Right ventricle myocardium superior (tissue), 1 donor: ENCODE data around the gene SYT12. TPM values are rescaled to one million over a fixed set of nuclear protein-coding genes. Genes with fewer than 3 reads are reported as not detected.

Experiments
- ATAC-seq: fragments of 200-7000 bp; cut with Tn5 transposase; one replicate; pipeline ENCODE4 v1.9.1; 2020; ENCODE audit warnings: mild to moderate bottlenecking; ENCODE audit not compliant: poor library complexity
- DNase-seq: peaks from one replicate; pipeline ENCODE4 v3.0.0-alpha.2; 2020
- intact Hi-C: fragments of 100-400 bp; cut with DNase I; formaldehyde crosslinking; loops from one replicate; pipeline ENCODE4 v1.11.2; 2022
- total RNA-seq: library from RNA; stranded (reverse); fragmentation: NEBNext Ultra II Directional; extraction: Animal tissue kit (Norgen Biotek cat#: 25700); gene quantifications from one replicate; pipeline ENCODE4 v1.2.1, GENCODE V29; 2021
- donor health status: DM: no; HTN: yes; CAD: no; lungs with severe emphysema.

The SYT12 gene
- total RNA-seq, 1 donor from 2014 or later = 0.13 TPM

DNA sequence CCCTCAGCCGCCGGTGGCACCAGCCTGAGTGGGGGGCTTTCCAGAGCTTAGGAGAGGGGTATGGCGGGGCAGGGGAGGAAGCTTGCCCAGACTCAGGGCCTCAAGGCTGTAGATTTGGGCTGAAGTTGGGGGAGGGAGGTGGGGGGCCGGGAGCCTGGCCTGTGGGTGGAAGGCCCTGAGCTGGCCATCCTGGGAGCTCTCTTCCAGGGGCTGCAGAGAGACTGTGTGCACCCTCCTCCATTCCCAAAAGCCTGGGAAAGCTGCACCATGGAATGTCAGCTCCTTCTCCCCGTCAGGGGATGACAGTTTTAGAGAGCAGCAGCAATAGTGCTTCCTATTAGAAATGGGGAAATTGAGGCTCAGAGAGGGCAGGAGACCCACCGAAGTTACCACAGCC lies 1.0 kb downstream of the SYT12 start:
- ATAC-seq (no peak), DNase-seq (no peak)
- intact Hi-C loops = no loop called here

DNA sequence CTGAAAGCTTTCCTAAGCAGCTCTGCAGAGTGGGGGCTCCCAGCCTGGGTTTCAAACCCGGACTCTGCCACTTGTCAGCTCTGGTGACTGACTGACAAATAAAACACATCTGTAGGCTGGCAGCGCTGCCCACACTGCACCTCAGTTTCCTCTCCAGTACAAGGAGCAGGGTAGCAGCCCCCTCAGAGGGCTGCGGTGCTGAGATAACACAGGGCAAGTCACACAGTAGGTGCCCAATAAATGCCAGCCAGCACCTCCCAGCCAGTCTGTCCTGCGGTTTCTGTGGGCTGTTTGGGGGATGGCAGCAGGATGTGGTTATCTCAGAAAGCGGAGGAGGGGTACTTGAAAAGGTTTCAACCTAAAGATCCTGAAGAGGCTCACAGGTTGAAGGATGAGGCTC lies 1.5 kb downstream of the SYT12 start:
- DNase-seq (no peak), ATAC-seq (no peak)
- intact Hi-C loops = no loop called here

DNA sequence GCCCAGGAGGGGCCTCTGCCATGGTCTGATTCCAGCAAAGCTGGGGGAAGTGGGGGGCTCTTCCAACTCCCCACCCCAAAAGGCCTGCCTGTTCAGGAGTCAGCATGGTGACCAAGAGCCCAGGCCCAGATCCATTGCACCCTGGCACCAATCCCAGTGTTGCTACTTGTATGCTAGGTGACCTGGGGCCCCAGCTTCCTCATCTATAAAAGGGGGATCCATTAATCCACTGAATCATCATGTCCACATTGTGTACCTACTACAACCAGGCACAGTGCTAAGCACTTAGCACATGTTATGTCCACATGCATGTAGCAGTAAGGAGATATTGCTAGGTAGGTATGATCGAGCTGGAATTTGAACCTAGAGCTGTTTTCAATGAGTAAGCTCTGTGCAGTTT lies 2.0 kb downstream of the SYT12 start:
- ATAC-seq (no peak), DNase-seq (no peak)
- intact Hi-C loops = no loop called here

DNA sequence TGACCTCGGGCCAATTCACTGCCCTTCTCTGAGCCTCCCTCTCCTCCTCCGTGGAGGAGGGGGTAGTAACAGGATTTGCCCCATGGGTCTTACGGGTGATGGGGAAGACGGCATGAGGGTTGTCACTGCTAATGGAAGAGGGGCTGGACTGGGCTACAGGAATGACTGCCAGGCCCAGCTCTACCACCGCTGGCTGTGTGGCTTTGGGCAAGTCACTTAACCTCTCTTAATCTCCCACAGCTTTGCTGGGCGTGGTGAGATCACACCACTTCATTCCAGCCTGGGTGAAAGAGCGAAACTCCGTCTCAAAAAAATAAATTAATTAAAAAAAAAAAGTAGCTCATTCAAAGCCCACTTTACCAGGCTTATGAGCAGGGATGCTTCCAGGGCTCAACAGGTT lies 2.8 kb downstream of the SYT12 start:
- intact Hi-C loops = no loop called here
- DNase-seq = no peak
- ATAC-seq = no peak

DNA sequence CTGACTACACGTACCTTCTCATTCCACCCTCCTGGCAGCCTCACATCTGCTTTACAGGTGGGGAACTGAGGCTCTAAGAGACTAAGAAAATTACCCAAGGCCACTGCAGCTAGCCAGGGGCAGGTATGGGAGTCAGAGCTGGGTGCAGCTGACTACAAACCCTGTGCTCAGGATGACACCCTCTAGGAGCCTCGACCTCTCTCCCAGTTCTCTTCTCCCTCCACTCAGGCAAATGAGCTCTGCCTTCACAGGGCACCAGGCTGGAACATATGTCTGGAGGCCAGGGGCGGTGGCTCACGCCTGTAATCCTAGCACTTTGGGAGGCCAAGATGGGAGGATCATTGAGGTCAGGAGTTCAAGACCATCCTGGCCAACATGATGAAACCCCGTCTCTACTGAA lies 4.0 kb downstream of the SYT12 start:
- intact Hi-C loops = no loop called here
- ATAC-seq (no peak), DNase-seq (no peak)

DNA sequence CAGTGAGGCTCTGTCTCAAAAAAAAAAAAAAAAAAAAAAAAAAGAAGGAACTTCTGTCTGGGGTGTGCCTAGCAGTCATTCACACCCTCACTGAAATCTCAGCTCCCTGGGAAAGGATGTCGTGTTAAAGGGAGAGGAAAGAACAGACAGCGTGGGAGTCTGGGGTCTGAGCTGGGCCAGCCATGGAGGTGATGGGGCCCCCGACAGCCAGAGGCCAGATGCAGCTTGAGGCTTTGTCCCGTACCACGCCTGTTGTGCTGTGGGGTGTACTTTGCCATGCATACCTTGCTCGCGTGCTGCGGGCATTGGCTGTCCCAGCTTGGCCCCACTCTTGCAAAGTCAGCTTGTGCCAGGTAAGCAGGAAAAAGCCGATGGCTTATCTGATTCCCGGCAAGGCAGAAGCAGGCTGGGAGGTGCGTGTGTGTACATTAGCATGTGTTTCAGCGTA lies 4.6 kb downstream of the SYT12 start:
- no peak for ATAC-seq
- intact Hi-C loops = no loop called here

DNA sequence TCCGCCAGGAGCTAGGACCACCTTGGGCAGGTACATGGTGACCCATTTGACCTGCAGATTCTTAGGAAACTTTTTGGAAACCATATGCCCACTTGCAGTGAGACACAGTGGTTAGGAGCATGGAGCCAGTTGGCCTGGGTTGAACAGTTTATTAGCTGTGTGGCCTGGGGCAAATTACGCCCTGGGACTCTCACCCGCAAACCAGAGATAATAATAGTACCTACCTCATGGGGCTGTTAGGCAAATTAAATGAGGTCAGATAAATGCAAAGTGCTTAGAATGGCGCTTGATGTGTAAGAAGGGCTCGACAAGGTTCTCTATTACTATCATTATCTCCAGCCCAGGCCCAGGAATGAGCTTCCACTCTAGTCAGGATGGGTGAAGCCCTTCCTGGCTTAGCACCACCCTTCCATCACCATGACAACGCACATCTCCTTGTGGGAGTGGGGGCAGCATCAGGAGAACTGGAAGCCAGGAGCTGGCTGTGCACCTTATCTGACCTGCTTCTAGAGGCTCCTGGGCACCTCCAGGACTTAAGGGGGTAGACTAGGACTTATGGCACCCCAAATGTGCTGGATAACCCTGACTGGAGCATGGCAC lies 5.1 kb downstream of the SYT12 start:
- no peak for ATAC-seq
- intact Hi-C loops = no loop called here
- no peak for DNase-seq

More for the DNA sequence above, 4.6 kb downstream of the SYT12 start:
- DNase-seq = no peak

DNA sequence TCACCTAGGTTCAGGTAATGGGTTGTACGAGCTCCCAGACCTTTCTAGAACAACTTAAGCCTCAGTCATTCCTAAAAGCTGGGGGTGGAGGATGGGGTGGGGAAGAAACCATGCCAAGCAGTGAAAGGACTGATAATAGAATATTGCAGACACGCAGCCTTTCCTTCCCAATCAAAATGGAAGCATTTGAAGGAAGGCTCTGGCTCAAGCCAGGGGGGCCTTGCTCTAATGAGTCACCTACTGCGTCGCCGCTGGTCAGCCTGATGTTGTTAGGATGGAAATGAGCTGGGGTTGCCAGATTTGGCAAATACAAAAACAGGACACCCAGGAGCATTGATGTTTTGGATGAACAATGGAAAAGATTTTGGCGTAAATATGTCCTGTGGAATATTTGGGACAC lies 6.2 kb downstream of the SYT12 start:
- ATAC-seq (no peak), DNase-seq (no peak)
- intact Hi-C loops = no loop called here

DNA sequence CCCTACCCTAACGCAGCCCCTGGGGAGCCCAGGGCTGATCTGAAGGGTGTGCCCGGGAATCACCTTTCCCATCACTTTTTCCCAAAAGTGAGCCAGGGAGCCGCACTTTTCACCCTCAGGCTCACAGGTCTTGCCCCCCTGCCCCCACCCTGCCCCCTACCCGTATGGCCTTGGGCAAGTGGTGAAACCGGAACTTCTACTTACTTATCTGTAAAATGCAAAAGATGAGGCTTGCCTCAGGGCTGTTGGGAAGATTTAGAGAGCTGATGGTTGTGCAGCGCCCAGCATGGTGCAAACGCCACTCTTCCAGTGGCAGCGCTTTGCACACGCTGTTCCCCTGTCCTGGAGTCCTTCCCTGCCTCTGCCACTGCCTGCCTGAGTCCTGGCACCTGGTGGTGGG lies 8.0 kb downstream of the SYT12 start:
- intact Hi-C loops = no loop called here
- ATAC-seq (no peak), DNase-seq (no peak)

DNA sequence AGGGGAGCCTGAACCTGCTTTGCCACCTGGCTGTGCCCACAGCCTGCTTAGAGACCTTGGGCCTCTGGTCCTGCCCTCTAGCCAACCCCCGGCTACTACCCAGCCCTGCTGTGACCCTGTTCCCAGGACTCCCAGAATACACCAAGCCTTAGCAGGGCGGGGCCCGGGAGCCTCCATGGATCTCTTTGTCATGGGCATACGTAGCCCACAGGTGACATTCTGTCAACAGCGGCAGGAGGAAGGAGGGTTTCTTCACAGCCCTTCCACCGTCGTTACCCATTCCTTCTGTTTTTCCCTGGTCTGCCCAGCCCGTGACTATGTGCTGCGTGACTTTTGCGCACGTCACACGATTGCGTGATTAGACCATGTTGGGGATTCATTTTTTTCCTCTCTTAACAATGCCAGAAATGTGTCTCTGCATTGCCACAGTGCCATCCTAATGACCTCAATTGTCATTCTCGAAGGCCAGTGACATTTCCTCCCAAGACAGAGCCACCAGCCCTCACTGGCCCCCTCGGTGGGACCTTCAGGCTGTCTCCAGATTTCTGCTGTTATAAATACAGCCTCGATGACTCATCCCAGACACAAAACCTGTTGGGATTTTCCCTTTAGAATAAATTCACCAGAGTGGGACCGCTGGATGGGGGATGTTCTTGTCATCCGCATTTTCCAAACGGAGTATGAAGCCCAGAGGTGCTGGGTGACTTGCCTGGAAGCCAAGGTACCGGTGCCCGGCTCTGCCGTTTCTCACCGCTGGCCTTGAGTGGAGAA lies 9.0 kb downstream of the SYT12 start:
- intact Hi-C loops = no loop called here
- no peak for ATAC-seq

DNA sequence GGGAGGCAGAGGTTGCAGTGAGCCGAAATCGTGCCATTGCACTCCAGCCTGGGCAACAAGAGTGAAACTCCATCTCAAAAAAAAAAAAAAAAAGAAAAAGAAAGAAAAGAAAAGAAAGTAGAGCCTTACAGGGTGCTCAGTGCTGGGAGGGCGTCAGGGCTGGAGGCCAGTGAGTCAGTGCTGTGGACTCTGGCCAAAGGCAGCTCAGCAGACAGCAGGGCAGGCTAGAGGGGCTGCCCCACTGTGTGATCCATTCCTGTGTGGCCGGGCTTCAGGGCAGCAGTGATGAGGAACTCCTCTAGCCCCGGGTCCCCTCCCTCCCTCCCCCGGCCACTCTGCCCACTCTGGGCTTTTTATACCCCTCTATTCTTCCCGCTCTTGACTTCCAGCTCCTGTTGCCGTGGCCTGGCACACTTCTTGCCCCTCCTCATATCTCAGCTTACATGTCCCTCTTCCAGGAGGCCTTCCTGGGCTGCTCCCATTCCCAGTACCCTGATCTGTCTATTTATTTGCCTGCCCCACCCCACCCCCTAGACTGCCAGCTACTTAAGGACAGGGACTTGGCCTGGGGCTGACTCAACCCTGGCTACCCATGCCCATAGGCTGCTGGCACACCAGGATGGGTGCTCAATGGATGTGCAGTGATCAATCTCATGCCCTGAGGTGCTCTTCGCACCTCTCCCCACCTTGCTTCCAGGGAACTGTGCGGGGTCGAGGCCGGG lies 10.1 kb downstream of the SYT12 start:
- intact Hi-C loops = no loop called here
- no peak for ATAC-seq
- no peak for DNase-seq

More for the DNA sequence above, 9.0 kb downstream of the SYT12 start:
- no peak for DNase-seq

DNA sequence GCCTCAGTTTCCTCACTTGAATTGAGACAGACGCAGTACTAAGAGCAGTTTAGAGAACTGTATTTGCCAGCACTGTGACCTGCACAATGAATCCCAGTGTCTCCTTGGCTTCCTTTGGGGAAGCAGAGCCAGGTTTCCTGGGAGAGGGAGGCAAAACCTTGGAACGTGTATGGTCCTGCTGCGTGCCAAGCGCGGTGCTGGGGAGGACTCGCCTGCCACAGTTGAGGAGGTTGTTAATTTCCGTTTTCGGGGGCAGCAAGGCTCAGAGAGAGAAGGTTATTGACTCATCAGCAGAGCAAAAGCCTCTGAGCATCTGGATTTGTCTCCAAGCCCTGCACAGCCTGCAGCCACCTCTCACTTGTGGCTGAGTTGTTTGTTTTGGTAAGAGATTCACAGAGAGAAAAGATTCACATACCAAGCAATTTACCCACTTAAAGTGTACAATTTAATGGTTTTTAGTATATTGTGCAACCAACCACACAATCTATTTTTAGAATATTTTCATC lies 10.8 kb downstream of the SYT12 start:
- DNase-seq (no peak), ATAC-seq (no peak)
- intact Hi-C loops = no loop called here

DNA sequence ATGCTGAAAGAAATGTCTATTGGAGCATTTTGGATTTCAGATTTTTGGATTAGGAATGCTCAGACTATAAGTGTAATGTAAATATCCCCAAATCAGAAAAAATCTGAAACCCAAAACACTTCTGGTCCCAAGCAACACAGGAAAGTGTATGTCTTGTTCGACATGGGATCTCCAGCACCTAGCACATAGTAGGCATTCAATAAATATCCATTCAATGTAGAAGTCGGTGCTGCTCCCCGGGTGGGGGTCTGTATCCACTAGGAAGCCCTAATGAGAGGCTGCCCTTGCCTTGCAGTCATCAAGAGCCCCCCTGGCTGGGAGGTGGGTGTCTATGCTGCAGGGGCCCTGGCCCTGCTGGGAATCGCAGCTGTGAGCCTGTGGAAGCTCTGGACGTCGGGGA lies 11.4 kb downstream of the SYT12 start:
- ATAC-seq (no peak), DNase-seq (no peak)
- intact Hi-C loops = no loop called here

DNA sequence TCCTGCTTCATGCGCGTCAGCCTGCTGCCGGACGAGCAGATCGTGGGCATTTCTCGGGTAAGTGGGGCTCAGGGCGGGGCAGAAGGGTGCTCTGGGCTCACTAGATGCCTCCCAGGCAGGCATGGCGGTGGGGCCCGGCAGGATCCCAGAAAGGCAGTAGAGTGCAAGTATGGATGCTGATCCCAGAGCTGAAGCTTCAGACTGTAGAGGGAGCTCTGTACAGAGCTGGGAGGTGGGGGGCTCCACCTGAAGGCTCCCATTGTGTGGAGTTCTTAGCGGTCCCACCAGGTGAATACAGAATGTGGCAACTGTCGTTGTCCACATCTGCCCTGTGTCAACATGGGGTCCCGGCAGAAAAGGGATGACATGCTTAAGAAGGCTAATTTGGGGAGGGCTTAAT lies 17.2 kb downstream of the SYT12 start:
- intact Hi-C loops = no loop called here
- DNase-seq (no peak), ATAC-seq (no peak)

DNA sequence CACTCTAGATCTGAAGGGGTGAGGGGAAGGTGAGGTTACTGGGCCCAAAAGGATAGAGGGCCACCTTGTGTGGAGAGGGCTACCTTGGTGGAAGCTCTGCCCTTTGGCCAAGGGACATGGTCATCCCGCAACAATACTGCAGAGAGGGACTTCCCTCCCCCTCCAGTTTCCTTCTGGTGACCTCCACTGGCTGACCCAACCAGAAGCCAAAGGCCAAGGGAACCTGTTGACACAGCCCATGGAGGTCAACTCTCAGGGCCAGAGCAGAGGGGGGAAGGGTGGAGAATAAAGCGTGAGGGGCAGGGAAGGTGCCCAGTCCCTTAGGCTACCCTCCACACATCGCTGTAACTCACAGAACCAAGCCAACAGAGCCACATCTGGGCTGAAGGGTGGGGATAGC lies 18.7 kb downstream of the SYT12 start:
- DNase-seq (no peak), ATAC-seq (no peak)
- intact Hi-C loops = no loop called here

DNA sequence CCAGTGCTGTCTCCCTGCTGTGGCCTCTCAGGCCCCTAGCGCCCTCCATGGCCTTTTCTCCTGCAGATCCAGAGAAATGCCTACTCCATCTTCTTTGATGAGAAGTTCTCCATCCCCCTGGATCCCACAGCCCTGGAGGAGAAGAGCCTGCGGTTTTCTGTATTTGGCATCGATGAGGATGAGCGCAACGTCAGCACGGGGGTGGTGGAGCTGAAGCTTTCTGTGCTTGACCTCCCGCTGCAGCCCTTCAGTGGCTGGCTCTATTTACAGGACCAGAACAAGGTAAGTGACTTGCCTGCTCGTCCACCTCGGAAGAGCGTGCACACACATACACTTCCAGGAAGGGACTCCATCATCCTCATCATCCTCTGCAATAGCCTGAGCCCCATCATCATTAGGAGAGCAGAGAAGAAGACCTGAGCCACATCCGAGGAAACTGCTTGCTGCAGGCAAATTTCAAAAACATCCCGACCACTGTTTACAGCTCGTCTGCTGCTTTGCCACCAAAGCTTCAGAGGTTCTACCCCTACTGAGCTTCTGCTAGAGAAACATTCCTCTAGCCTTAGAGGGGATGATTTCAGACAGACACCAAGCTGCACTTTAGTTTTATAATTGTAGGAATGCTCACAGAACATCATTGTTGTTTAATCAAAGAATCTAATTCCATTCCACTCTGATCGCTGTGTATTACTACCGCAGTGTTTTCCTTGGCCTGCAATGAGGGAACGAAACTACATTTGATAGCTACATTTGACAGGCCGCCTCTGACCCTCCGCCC lies 20.8 kb downstream of the SYT12 start:
- ATAC-seq (no peak), DNase-seq (no peak)

DNA sequence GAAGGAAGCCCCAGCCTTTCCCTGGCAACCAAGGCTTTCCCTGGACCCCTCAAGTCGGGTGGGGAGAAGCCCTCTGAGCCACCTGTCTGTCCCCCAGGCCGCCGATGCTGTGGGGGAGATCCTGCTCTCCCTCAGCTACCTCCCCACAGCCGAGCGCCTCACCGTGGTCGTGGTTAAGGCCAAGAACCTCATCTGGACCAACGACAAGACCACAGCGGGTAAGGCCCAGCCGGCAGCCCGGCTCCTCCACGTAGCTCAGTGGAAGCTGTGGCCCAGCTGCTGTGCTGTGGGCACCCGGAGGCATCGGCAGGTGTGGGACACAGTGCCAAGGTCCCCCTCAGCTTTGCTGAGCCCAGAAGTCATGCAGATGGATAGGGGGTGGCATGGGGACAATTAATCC lies 21.6 kb downstream of the SYT12 start:
- DNase-seq (no peak), ATAC-seq (no peak)
- intact Hi-C loops = no loop called here

More for the DNA sequence above, 20.8 kb downstream of the SYT12 start:
- intact Hi-C loops = no loop called here

DNA sequence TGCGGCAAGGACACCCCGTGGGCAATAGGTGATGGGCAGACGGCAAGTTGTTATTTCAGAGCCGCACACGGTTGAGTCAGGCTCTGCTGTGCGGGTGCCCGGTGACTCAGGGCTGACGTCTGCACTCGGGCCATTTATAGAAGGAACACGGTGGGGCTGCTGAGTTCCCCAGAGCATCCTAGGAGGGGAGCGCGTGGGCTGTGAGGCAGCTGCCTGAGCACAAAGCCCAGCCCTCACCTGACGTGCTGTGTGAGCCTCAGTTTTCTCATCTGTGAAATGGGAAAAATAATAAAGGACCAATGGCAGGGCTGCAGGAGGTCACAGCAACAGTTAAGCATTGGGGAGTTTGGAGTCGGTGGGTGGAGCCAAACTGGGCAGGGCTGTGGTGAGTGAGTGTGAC lies 22.4 kb downstream of the SYT12 start:
- intact Hi-C loops = no loop called here
- DNase-seq = no peak
- ATAC-seq = peak; percentile 40

DNA sequence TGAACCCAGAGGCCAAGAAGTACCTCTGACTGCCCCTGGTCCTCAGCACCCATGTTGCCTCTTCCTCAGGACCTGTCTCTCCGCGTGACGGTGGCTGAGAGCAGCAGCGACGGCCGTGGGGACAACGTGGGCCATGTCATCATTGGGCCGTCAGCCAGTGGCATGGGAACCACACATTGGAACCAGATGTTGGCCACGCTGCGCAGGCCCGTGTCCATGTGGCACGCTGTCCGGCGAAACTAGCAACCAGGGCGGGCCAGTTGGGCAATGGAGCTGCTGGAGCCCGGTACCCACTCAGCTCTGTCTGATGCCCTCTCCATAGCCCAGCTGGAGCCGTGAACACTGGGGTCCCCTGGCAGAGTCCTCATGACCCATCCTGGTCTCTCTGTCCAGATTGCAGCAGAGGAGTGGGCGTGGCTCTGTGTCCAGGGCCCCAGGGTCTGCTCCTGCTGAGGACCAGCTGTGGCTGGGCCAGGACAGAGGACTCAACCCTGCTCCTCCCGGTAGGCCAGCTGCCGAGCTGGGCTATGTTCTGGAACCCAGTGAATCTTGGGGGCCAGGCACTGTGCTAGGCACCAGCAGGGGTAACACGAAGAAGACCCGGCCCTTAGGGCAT lies 25.7 kb downstream of the SYT12 start:
- ATAC-seq = no peak
- DNase-seq = no peak

More for the DNA sequence above, 25.7 kb downstream of the SYT12 start:
- intact Hi-C loops = no loop called here
